GM21447 (cell line): Measurements from ENCODE around the gene ATE1.

ENCODE experiments used
- ATAC-seq: cut with Tn5 transposase; IDR thresholded peaks from one replicate; pipeline ENCODE4 v1.9.1; 2021; ENCODE audit not compliant: unreplicated experiment

Gene ATE1

DNA sequence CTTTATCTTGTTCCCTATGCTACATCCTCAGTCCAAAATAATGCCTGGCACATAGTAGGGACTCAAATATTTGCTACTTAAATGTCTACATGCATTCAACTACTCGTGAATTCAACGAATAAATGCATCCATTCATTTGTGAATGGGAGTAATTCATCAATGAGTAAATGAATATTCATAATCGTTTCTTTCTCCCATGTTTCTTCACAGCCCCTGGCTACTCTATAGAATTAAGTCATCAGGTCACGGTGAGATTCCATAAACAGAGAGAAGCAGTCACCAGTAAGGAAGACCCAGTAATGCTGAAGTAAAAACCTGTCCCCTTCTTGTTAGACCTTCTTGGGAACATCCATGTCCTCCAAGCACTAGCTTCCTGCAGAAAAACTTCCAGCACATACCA is 48.4 kb downstream of the ATE1 start:
- ATAC-seq, result no peak

DNA sequence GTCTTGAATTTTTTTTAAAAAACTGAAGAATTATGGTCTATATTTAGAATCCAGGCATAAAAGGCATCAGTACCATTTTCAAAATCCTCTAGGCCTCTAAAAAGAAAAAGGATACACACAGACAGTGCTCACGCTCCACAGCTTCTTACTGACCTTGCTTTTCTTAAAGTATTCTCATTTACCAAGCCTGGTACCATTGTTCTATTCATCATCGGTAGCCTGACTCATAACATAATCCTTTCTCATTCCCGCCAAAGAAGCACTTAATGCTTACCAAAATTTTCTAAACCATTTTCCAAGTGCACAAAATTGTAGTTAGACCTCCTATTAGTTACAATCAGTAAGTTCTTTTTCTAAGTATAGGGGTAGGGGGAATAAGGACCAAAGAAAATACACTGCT is 54.6 kb downstream of the ATE1 start:
- ATAC-seq, result no peak

DNA sequence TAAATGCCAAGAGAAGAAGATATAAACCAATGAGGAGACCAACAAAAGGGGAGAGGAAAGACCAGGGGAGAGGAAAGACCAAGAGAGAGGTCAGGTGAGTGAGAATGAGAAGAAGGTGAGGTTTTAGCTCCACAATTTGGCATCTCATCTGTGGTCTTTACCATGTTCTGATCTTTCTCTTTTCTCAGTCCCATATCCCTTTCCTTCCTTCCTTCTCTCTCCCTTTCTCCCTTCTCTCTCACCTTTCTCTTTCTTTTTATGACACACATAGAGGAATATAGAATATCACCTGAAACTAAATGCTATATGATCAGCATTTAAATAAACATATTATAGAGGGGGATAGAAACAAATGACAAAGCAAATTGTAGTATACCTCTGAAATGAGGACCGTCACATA is 57.4 kb downstream of the ATE1 start:
- ATAC-seq, result no peak

DNA sequence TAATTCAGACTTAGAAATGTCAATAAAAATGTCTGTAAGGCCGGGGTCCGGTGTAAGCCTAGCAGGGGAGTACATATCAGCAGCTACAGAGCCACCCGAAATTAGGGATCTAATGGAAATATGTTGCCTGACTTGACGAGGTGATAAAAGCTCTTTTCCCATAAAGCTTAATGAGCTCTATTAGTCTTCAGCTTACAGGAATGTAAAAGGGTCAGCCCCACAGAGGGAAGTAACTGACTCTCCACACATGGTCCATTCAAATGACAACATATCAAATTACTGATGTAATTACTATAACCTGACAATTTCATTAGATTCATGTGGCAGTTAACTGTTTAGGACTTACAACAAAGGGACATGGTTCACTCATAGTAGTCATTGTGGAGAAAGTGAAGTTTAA is 62.3 kb downstream of the ATE1 start:
- no peak for ATAC-seq

DNA sequence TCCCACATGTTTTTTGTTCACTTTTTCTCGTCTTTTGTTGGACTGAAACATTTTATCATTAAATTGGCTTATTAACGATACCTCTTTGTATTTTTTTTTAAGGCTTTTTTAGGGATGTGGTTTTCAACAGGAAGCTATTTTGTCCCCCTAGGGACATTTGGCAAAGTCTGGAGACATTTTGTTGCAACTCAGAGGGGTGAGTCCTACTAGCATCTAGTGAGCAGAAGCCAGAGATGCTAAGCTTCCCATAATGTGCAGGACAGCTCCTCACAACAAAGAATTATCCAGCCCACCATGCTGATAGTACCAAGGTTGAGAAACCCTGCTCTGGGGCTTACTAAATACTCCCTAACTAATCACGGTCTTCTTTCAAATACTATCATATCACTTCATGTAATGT is 63.2 kb downstream of the ATE1 start:
- no peak for ATAC-seq

DNA sequence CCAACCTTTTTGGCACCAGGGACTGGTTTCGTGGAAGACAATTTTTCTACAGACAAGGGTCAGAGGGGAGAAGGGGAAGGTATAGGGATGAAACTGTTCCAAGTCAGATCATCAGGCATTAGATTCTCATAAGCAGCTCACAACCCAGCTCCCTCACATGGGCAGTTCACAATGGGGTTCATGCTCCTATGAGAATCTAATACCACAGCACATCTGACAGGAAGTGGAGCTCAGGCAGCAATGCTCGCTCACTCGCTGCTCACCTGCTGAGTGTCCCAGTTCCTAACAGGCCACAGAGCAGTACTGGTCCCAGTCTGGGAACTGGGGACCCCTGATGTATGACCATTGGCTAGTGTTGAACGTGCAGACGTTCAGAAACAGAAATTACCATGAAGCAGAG is 63.7 kb downstream of the ATE1 start:
- ATAC-seq, result no peak

DNA sequence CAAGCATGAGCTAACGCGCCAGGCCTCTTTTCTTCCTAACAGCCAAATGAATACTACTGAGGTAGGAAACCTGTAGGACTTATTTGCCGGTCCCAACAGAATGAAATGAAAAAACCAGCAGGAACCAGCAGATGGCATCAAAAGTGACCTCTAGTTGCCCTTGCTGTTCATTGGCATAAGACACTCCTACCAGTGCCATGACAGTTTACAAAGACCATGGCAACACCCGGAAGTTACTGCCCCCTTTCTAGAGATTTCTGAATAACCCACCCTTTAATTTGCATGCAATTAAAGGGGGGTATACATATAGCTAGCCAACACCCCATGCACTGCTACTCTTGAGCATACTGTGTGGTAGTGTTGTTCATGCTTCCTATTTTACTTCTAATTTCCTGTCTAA is 65.2 kb downstream of the ATE1 start:
- ATAC-seq, result no peak

DNA sequence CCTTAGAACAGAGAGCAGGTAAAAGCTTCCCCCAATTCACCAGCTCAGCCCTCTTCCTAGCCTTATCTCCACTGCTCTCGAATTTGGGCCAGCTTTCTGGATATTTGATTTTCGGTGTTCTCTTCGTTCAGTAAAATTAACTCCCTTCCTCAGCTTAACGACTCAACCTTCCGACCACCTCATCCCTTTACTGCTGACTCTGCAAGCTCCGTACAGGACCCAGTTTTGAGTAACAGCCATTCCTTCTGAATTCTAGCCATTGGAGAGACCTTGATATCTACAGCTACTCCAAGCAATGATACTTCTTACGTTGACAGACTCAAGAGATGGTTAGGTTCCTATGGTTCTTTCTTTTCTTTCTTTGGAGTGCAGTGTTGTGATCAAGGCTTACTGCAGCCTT is 65.8 kb downstream of the ATE1 start:
- ATAC-seq, result no peak

DNA sequence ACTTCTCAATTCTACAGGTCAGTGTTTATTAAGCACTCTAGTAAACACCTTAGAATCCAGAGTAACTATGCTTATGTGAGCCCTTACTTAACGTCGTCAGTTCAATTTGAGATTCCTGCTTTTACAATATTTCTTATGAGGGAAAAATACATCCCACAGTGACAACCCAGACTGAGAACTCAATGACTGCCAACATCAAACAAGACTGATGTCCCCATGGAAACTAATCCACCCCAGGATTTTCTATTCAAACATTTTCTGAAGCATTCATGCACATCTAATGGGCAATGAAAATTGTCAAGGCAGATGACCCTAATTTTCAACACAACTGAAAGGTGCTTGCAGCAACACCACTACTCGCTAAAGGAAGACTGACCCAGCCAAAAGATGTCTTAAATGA is 67.0 kb downstream of the ATE1 start:
- no peak for ATAC-seq

DNA sequence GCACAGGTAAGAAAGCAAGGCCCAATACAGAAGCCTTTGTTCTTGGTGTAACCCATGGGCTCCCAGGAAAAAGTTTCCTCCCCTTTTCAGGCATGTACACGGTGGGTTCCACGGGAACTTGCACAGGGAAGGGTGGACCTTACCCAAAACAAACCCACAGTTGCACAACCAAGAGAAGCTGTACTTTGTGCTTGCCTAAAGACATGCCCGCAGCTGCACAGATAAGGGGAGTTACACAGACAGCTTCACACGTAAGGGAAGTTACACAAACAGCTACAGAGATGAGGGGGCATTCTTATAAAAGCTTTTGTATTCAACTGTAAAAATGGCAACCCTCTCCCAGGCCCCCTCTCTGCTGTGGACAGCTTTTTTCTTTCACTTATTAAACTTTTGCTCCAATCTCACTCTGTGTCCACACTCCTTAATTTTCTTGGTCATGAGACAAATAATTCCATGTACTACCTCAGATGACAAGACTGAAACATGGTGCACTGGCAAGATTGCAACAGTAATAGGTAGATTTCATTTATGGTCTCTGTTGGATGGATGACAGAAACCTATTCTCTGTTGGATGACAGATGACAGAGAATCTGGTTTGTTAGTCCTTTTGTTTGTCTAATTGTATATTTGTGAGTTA is 72.9 kb downstream of the ATE1 start:
- ATAC-seq, result no peak

DNA sequence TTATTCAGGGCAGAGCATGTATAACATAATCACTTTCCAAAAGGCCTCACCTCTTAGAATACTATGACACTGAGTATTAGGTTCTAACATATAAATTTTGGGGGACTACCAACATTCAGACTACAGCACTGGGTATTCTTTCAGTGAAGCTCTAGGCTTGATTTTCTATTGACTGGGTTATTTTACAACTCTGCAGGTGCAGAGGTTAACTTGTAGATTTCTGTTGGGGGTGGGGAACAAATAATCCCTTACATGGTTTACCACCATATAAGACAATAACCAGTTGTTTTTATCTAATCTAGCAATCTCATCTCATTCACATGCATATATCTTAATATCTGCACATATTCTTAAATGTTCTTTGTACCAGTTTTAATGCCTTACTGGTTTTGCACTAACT is 73.9 kb downstream of the ATE1 start:
- ATAC-seq, result no peak

DNA sequence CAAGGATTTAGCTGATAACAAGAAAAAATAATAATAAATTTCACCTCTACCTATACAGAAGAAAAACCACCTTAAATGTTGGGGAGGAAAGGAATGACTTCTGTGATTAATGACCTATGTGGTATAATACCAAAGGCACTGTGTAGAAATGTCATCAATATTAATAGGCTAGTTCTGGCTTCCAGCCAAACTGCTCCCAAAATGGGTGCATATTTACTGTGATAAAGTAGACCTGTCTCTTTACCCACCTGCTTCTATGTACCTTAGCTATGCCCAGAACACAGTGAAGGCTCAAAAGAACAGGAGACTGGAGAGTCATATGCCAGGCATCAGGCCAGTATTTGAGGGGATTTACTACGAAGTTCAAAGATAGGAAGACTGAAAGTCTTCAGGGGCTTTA is 76.0 kb downstream of the ATE1 start:
- no peak for ATAC-seq

DNA sequence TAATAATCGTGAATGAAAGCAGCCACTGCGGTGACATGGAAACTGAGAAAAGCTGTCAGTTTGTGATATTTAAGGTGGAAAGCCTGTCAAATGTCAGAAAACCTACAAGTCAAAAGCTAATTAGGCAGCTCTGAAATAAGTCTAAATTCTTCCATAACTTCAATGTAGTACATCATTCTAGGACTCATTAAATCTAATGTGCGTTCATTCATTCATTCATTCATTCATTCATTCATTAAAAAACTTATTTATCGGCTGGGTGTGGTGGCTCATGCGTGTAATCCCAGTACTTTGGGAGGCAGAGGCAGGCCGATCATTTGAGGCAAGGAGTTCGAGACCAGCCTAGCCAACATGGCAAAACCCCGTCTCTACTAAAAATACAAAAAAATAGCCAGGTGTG is 79.7 kb downstream of the ATE1 start:
- no peak for ATAC-seq

DNA sequence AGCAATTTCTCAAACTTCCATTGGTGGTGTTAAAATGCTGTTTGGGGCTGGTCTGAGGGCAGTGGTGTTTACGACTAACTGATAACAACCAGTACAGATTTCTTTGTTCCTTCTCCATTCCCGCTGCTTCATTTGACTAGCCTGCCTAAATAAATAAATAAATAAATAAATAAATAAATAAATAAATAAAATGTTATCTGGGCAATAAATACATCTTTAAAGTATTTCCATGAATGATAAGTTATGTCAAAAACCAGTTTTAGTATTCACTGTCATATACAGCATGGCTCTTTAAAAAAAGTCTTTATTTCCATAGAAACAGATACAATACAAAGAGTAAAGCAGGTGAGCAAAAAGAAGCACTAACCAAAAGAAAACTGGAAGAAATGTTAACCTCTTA is 81.3 kb downstream of the ATE1 start:
- no peak for ATAC-seq

DNA sequence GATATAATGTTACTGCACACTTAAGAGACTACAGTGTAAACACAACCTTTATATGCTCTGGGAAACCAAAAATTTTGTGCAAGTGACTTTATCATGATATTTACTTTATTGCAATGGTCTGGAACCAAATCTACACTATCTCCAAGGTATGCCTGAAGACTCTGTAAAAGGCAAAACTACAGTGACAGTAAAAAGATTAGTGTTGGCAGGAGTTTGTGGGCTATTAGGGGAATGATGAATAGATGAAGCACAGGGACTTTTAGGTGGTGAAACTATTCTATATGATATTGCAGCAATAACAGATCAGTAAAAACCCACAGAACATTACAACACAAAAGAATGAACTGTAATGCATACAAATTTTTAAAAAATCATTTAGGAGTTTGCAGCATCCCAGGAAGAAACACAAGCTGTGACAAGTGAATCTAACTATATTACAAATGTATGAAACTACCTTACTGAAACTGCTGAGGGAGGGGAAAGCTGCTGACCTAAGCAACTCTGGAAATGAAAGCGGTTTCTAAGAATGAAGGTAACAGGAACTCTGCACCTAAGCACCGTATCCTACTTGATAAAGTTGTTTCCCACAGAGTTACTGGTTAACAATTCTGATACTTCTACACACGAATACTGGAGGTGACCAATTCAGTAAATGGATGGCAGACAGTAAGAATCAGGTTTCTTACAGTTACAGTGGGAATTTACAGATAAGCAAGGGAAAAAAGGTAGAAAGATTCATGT is 82.6 kb downstream of the ATE1 start:
- peak; percentile 73 for ATAC-seq

DNA sequence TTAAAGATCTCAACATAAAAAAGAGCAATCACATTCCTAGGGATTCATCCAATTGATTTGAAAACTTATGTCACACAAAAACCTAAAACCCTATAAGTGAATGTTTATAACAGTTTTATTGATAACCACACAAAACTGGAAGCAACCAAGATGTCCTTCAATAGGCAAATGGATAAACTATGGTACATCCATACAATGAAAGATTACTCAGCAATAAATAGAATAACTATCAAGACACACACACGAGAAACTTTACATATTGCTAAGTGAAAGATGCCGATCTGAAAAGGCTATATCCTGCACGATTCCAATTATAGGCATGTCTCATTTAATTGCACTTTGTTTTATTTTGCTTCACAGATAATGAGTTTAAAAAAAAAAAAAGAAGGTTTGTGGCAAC is 83.3 kb downstream of the ATE1 start:
- ATAC-seq, result no peak

DNA sequence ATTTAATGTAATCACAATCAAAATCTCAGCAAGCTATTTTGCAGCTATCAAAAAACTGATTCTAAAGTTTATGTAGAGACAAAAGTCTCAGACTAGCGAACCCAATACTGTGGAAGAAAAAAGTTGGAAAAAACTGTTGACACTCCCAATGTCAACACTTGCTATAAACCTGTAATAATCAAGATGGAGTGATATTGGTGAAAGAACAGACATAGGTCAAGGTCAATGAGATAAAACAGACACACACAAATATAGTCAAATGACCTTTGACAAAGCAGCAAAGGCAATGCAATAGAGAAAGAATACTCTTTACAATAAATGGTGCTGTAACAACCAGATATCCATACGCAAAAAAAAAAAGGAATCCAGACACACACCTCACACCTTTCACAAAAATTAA is 84.5 kb downstream of the ATE1 start:
- no peak for ATAC-seq

DNA sequence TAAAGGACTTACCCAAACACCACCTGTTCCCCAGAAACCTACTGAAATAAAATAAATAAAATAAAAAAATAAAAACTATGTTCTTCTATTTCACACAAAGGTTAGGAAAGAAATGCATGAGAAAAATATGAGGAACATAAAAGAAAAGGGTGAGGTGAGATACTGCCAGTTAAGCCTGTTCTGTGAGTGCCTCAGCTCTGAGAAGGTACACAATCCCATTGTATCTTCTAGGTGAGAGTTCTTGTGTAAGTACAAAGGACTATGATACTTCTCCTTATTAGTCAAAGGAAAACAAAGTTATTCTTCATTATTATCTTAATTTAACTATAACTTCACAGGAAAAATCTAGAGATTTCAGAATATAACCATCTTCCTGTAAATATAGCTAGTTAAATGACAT is 86.0 kb downstream of the ATE1 start:
- no peak for ATAC-seq

DNA sequence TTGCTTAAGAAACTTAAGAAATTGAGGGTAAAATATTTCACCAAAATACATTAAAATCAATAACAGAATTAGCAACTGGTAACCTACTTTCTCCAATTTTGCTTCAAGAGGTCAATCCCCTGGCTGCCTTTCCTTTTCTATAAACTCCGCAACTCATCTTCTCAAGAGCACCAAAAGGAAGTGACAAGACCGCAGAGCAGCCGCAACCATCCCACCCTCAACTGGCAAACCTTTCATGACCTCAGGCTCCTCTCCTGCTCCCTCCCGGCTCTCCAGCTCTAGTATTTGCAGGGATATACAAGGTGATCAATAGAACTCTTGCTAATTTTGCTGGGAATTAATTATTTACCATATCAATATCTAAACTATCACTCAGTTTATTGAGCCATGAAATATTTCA is 88.9 kb downstream of the ATE1 start:
- no peak for ATAC-seq

DNA sequence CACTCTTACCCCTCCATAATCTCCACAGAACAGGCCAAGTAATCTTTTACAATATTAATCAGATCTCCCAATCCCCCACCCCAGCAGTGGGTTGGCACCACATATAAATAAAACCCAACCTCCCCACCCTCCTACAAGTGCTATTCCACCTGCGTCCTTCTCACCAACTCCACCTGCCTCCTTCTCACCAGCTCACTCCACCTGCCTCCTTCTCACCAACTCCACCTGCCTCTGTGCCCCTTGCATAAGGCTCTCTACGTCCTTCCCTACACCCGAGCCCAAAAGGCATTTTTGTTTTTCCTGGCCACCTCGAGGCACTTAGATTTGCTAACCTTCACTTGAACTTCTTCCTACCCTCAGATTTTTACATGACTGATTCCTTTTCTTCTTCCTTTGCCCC is 89.7 kb downstream of the ATE1 start:
- no peak for ATAC-seq

DNA sequence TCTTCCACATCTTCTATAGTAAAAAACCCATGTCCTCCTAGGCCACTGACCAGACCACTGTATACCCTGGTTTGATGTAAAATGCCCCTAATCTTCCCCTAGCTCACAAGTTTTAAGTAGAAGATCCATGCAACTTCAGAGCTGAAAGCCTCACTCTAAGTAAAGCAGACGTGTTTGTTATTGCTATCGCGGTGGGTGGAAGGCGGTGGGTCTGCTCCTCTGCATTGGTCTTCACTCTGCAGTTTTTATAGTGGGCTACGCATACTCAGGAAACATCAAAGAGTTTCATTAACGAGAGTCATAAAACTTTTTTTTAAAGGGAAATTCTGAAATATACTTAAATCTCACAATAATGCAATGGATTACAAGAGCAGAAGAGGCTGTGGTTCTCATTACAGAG is 91.7 kb downstream of the ATE1 start:
- no peak for ATAC-seq

DNA sequence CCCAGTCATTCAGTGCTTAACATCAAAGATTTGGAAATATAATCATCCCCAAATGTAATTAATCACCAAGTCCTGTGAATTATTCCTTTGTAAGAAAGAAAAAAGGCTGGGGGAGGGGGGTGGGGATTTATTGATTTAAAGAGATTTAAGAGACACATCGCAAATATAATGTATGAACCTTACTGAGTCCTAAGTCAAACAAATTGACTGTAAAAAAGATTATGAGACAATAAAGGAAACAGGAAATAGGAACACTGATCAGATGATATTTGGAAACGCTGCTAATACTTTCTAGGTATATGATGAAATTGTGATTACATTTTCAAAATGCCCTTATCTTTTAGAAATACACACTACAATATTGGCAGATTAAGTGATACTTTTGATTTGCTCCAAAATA is 92.5 kb downstream of the ATE1 start:
- no peak for ATAC-seq

DNA sequence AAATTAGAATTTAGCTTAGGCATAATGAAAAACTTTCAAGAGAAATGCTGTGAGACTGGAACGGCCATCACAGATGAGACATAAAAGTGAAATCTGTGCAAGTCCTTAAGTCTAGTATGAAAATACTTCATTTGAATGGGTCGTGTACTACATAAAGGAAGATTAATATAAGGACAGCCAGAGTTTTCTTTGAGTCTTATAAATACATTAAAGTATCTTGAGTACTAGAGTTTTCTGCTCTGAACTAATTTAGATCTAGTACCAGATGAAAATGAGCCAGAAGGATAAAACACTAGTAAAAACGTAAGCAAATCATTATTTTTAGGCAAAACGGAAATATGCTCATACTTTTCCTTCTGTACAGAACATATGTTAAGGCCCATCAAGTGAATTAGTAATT is 93.1 kb downstream of the ATE1 start:
- no peak for ATAC-seq
